Eye (tissue), 1 donor: Measurements from ENCODE around the gene CST2.
"Not testable (repeated sequence)": the region's sequence is repeated elsewhere in the genome, so short reads cannot be mapped to it uniquely, and the experiment has no call there.

Experiments used
- DNase-seq: peaks from one replicate; pipeline ENCODE4 v3.0.0-alpha.2; 2015

CST2 gene

GRCh38 chr20:23826541-23827021 lies at the start of gene CST2:
TSS of gene CST2 (minus strand) at chr20:23826729. CDS start at chr20:23826660, 69 bp downstream.
- peak; percentile 17 for DNase-seq

GRCh38 chr20:23875606-23876237 lies 49.2 kb upstream of the CST2 start:
- no peak for DNase-seq

- DNase-seq = peak; percentile 74
Observed at GRCh38 chr20:23874747-23875146, 48.2 kb upstream of the CST2 start.

- DNase-seq = no peak
Observed at GRCh38 chr20:23873370-23874015, 47.0 kb upstream of the CST2 start.

GRCh38 chr20:23872065-23872464 lies 45.5 kb upstream of the CST2 start:
- no peak for DNase-seq

- DNase-seq = no peak
Observed at GRCh38 chr20:23870461-23870860, 43.9 kb upstream of the CST2 start.

GRCh38 chr20:23869520-23869919 lies 43.0 kb upstream of the CST2 start:
- no peak for DNase-seq

- DNase-seq = no peak
Observed at GRCh38 chr20:23868321-23868720, 41.8 kb upstream of the CST2 start.

- no peak for DNase-seq
Observed at GRCh38 chr20:23867152-23867776, 40.7 kb upstream of the CST2 start.

- not testable (repeated sequence) for DNase-seq
Observed at GRCh38 chr20:23860771-23861170, 34.2 kb upstream of the CST2 start.

GRCh38 chr20:23857962-23858595 lies 31.6 kb upstream of the CST2 start:
- DNase-seq = peak; percentile 77

- DNase-seq = no peak
Observed at GRCh38 chr20:23856736-23857135, 30.2 kb upstream of the CST2 start.

- no peak for DNase-seq
Observed at GRCh38 chr20:23856226-23856625, 29.7 kb upstream of the CST2 start.

- no peak for DNase-seq
Observed at GRCh38 chr20:23841693-23842092, 15.2 kb upstream of the CST2 start.

- no peak for DNase-seq
Observed at GRCh38 chr20:23835716-23836115, 9.2 kb upstream of the CST2 start.

- no peak for DNase-seq
Observed at GRCh38 chr20:23832775-23833513, 6.4 kb upstream of the CST2 start.

GRCh38 chr20:23831961-23832360 lies 5.4 kb upstream of the CST2 start:
- not testable (repeated sequence) for DNase-seq

- peak; percentile 19 for DNase-seq
Observed at GRCh38 chr20:23823621-23824324, 2.8 kb downstream of the CST2 start.

- DNase-seq = no peak
Observed at GRCh38 chr20:23823111-23823510, 3.4 kb downstream of the CST2 start.

- no peak for DNase-seq
Observed at GRCh38 chr20:23820493-23820892, 6.0 kb downstream of the CST2 start.

GRCh38 chr20:23811559-23811958 lies 15.0 kb downstream of the CST2 start:
- DNase-seq = not testable (repeated sequence)

GRCh38 chr20:23810349-23810748 lies 16.2 kb downstream of the CST2 start:
- DNase-seq = not testable (repeated sequence)
